ENCODE data around the gene CLSTN3.

DNA sequence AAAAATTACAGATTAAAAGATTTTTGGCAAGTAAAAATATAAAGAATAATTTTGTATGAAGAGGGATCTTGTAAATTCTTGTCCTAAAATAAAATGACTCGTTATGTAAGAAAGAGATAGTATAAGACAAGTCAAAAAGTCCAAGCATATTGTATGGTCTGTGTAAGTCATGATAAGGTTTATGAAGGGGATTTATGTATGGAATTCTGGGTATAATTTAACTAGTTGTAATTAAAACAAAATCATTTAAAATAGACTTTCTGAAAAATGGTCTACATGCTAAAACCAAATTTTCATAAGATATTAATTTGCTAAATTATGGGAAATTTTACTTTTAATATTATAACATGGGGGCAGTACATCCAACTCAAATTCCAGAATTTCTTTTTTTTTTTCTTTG lies 41.7 kb downstream of the CLSTN3 start:
- TF ChIP-seq, protein P1, sequence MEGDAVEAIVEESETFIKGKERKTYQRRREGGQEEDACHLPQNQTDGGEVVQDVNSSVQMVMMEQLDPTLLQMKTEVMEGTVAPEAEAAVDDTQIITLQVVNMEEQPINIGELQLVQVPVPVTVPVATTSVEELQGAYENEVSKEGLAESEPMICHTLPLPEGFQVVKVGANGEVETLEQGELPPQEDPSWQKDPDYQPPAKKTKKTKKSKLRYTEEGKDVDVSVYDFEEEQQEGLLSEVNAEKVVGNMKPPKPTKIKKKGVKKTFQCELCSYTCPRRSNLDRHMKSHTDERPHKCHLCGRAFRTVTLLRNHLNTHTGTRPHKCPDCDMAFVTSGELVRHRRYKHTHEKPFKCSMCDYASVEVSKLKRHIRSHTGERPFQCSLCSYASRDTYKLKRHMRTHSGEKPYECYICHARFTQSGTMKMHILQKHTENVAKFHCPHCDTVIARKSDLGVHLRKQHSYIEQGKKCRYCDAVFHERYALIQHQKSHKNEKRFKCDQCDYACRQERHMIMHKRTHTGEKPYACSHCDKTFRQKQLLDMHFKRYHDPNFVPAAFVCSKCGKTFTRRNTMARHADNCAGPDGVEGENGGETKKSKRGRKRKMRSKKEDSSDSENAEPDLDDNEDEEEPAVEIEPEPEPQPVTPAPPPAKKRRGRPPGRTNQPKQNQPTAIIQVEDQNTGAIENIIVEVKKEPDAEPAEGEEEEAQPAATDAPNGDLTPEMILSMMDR (IDR thresholded peaks at IDR 0.05), result no peak
- no peak for TF ChIP-seq POLR2A (IDR thresholded peaks at IDR 0.05)
